ENCODE results near the gene TERB1. TPM values are rescaled to one million over a fixed set of nuclear protein-coding genes. Genes with fewer than 3 reads are reported as not detected.

TERB1 gene
- total RNA-seq, 4 donors from 2014 or later, result 0.33 to 0.68 TPM; not detected in 2

DNA sequence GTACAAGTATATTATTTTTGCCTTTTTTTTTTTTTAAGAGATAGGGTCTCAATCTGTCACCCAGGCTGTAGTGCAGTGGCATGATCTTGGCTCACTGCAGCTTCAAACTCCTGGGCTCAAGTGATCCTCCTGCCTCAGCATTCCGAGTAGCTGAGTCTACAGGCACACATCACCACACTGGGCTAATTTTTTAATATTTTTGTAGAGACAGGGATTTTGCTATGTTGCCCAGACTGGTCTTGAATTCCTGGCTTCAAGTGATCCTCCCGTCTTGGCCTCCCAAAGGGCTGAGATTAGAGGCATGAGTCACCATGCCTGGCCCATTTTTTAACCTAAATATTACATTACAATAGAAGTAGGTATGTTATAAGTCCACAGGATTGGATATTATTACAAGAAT is 3.2 kb downstream of the TERB1 start:
- TF ChIP-seq, protein P1, sequence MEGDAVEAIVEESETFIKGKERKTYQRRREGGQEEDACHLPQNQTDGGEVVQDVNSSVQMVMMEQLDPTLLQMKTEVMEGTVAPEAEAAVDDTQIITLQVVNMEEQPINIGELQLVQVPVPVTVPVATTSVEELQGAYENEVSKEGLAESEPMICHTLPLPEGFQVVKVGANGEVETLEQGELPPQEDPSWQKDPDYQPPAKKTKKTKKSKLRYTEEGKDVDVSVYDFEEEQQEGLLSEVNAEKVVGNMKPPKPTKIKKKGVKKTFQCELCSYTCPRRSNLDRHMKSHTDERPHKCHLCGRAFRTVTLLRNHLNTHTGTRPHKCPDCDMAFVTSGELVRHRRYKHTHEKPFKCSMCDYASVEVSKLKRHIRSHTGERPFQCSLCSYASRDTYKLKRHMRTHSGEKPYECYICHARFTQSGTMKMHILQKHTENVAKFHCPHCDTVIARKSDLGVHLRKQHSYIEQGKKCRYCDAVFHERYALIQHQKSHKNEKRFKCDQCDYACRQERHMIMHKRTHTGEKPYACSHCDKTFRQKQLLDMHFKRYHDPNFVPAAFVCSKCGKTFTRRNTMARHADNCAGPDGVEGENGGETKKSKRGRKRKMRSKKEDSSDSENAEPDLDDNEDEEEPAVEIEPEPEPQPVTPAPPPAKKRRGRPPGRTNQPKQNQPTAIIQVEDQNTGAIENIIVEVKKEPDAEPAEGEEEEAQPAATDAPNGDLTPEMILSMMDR (IDR thresholded peaks at IDR 0.05; ENCODE audit: low read depth), result no peak

- TF ChIP-seq, protein P1 (IDR thresholded peaks at IDR 0.05; ENCODE audit: low read depth), result no peak
Observed at GRCh38 chr16:66790130-66790733, 11.2 kb downstream of the TERB1 start.

DNA sequence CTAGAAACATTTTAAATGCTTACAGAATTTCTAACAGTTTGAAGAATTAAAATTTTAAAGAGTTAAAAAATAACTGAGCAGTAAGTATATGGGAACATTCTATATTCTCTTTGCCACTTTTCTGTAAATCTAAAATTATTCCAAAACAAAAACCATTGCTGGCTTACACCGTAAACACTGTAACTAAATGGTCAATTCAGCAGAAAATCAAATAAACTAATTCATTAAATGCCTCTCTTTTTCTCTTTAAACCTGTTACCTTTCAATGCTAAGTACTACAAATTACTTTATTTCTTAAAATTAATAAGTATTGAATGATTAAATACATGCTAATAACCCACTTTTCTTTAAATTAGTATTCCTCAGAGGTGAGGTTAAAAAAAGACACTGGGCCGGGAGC is 14.0 kb downstream of the TERB1 start:
- TF ChIP-seq, protein P1 (IDR thresholded peaks at IDR 0.05; ENCODE audit: low read depth), result no peak

- TF ChIP-seq, protein P1 (IDR thresholded peaks at IDR 0.05; ENCODE audit: low read depth), result no peak
Observed at GRCh38 chr16:66786551-66786950, 14.8 kb downstream of the TERB1 start.

DNA sequence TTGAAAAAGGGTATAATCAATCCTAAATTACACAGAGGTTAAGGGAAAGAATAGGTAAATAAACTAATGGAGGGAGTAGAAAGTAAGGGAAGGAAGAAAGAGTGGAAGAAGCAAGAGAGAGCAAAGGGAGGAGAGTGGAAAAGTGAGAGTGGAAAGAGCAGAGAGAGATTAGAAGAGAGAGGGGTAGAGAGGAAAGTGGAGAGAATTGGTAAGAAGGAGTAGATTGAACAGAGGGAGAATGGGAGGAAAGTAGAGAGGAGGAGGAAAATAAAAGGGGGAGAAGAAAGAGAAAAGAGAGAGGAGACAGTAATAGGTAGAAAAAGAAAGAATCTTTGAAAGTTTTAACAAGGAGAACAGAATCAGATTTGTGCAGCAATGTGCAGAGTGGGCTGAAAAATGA is 24.9 kb downstream of the TERB1 start:
- TF ChIP-seq, protein P1 (IDR thresholded peaks at IDR 0.05; ENCODE audit: low read depth), result no peak

- TF ChIP-seq, protein P1 (IDR thresholded peaks at IDR 0.05; ENCODE audit: low read depth), result no peak
Observed at GRCh38 chr16:66774981-66775380, 26.4 kb downstream of the TERB1 start.

DNA sequence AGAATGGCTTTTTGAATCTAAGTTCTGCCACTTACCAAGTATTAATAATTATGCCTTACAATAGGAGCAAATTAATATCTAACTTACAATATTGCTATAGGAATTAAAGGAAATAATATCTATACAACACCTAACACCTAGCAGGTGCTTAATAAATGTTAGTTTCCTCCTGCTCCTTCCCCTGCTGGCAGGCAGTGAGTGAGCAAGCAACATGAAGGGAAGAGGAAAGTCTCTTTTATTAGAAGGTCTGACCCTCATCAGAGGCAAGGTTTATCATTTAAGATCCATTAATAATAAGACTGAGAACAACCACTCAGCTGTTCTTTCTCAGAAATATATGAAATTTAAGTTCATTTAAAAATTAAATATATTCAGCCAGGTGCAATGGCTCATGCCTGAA is 43.3 kb downstream of the TERB1 start:
- TF ChIP-seq, protein P1 (IDR thresholded peaks at IDR 0.05; ENCODE audit: low read depth), result no peak

All from subcutaneous adipose tissue (tissue), 4 donors.